EH (cell line): ENCODE data around the gene PRKG1.
A peak's percentile ranks its signal among the peaks of the same experiment; 100 is the strongest.

Experiments used
- DNase-seq: peaks from one replicate; pipeline ENCODE4 v3.0.0-alpha.2; 2015; ENCODE audit warnings: low read depth

The PRKG1 gene

GRCh38 chr10:51599647-51600046 lies 525.4 kb downstream of the PRKG1 start:
- no peak for DNase-seq

DNA sequence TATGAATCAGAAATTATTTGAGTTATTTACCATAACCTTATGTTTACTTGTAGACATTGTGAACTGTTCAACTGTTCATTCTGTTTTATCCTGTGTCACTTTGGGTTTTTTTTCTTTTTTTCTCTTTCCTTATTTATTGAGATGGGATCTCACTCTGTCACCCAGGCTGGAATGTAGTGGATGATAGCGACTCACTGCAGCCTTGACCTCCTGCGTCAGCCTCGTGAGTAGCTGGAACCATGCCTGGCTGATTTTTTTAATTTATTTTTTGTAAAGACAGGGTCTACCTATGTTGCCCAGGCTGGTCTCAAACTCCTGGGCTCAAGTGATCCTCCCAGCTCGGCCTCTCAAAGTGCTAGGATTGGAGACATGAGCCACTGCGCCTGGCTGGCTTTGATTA lies 528.0 kb downstream of the PRKG1 start:
- peak; percentile 51 for DNase-seq

GRCh38 chr10:51604579-51604978 lies 530.3 kb downstream of the PRKG1 start:
- no peak for DNase-seq

DNA sequence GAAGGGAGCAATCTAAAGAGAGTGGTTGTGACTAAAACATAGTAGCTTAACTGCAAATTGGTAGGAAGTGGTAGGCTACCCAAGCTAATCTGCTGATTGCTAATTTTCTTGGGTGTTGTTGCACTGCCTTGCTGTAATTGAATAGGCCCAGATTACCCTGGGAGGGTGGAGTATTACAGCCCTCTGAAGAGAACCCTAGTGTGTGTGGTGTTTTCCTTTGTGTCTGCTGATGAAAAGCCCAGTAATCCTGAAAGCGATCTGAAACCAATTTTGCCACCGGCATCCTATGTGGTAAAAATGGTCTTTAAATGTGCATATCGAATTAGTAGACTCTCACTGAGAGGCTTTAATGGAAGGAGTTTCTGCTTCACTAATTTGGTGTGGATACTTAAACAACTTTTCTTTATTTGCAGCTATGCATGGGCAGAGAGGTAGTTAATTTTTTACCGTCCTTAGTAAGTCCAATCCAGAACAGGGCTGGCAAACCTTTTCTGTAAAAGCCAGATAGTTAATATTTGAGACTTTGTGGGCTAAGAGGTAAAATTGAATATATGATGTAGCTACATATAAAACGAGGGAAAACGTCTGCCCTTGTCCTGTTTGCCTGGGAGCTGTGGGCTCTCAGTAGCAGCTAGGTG lies 532.7 kb downstream of the PRKG1 start:
- no peak for DNase-seq

- DNase-seq = no peak
Measured at GRCh38 chr10:51607463-51607835, 533.2 kb downstream of the PRKG1 start.

GRCh38 chr10:51608211-51608610 lies 533.9 kb downstream of the PRKG1 start:
- DNase-seq = no peak

DNA sequence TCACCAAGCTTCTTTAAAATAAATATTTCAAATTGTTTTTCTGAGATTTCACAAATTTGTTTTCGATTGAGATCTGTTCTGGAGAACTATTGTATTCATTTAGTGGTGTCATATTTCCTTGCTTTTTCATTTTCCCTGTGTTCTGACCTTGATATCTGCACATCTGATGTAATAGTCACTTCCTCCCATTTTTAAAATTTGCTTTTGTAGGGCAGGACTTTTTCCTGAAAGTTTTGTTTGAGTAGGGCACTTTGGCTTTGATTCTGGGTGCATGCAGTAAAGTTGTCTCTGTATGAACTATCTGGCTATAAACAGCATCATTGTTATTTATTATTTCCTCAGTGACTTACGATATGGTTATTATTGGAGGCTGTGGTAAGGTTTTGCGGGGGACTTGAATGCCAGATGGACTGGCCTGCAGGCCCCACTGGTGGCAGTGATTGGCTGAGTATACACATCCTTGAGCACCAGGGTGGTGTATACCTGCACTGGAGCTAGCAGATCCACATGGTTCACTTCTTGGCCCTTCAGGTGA lies 541.5 kb downstream of the PRKG1 start:
- DNase-seq = no peak

- no peak for DNase-seq
Measured at GRCh38 chr10:51617576-51618235, 543.4 kb downstream of the PRKG1 start.

DNA sequence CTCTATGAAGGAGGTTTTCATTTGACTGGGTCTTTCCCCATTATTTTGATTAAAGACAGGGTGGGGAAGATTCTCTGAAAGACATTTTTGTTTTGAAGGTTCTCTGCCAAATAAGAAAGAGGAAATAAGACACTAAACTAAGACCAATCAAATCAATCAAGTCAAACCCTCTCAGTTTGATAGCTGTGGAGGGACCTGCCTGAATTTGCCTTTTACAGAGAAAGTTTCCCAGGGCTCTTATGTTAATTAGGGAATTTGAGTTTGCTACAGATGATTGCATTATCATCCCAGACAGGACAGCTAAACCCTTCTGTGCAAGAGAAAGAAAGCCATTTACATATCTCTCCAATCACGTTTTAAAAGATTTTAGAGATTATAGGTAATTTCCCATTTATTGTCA lies 545.1 kb downstream of the PRKG1 start:
- no peak for DNase-seq

GRCh38 chr10:51620131-51620530 lies 545.8 kb downstream of the PRKG1 start:
- DNase-seq = no peak

DNA sequence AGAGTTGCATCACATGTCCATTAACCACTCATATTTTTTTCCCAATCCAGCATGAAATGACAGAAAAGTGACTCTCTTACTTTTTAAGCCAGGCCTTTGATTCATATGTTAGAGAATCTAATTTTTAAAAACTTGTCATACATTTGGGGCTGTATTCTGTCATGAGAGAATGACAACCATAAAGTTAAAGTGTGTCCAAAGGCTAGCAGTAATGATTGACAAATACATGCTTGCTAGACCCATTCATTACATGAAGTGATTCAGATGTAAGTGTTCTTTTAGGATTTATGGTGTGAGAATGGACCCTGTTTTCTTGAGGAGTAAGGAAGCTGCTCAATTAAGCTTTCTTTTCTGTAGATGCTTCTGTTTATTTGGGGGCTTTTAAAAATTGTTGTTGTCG lies 549.7 kb downstream of the PRKG1 start:
- DNase-seq = no peak

- no peak for DNase-seq
Measured at GRCh38 chr10:51629934-51630639, 555.8 kb downstream of the PRKG1 start.

DNA sequence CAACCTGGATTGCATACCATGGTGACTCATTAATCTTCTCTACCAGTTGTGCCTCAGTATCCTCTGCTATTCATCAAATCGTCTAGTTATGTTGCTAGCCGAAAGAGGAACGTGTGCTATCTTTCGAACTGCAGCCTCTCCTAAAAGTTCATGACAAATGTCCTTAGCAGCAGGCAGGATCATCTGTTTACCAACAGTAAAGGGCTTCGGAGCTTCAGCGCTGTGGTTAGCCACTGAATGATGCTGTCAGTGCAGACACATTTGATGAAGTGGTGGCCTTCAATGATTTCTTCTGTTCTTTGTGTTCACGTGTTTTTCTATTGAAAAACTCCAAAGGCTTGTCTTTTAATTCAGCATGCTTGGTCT lies 556.3 kb downstream of the PRKG1 start:
- no peak for DNase-seq

DNA sequence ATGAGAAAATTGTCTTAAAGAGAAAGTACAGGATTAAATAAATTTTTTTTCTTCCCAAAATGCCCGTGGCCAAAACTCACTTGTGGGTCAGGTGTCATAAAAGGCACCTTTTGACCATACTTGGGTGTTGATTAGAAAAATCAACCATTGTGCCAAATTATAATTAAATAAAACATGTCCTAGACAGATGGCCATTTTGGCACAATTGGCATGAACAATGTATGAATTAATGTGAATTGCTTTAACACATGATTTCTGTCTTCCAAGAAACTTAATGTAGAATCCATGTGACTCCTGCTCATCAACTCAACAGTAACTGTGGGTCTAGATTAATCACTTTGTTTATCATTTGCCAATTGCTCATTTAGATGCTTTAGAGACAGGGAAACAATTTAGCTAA lies 561.1 kb downstream of the PRKG1 start:
- no peak for DNase-seq

DNA sequence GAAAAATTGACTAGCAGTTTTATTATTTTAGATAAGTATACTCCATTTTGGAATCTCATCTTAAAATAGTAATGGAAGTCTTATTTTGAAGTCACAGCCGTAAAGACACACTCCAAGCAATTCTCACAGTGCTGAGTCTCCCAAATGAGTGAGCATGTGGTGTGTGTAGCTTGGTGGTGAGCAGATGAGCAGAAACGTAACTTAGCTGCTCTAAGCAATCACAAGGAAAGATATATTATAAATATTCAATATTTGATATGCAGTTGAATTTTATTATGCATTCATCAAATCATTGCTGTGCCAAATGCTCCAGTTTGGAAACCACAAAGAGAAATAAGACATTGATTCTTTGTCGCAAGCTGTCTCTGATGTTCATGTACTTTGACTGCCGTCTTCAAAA lies 563.9 kb downstream of the PRKG1 start:
- no peak for DNase-seq

DNA sequence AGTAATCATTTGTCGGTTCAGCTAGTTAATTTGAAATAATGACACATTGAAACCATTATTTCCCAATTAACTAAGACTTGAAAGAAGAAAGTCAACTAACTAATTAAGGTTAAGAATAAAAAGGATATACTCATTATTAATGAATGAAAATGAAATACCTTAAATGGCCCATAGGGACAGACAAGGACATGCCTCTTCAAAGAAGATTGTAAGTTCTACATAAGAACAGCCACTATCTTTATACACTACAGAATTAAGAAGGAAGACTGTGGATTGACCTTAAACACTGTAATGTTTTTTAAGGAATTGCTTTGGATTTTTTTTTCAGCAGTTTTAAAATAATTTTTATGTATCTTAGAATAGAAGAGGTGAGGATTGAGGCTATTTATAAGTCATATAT lies 564.5 kb downstream of the PRKG1 start:
- DNase-seq = no peak

DNA sequence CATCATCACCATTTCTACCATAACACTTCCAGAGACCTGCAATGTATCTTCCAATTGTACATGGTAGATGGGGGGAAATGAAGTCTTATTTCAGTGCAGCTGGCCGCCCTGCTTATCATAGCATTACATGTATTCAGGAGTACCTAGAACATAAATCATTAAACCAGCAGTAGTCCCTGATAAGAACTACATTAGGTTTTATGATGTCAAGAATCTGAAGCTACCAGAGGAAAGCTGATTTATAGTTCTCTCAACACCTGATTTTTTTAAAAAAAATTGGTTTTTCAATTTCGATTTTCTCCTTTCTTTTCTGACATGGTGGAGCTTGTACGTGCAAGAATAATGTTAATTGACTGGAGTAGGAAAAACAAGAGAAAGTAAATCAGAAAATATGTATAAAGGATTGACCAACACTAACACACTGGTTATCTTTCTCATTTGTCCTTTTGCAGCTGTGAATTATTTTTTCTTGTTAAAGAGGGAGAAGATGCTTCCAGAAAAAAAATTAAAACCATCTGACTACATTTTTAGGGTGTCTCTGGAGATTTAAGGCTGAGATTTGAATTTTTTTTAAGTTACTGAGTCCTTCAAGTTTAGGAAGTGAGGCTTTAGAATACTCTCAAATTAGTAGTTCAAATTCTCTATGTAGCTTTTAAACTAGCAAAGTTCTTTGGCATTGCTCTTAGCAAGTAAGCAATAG lies 566.0 kb downstream of the PRKG1 start:
- DNase-seq = no peak

DNA sequence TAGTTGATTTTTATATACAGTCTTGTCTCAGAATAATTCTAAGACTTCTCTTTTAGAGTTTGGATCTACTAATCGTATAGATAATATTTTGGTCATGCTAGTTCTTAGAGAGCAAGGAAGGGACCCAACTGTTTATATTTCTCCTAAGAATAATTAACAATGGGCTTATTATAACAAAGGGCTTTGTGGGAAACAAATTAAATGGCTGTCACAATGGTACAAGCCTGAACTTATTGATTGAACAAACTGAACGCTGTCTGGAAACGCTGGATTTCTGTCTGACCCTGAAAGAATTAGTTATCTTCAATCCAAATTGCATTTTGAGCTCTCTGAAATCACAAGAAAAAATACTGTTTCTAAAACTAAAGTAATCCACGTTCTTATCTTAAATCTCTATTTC lies 568.3 kb downstream of the PRKG1 start:
- no peak for DNase-seq

GRCh38 chr10:51643734-51644133 lies 569.4 kb downstream of the PRKG1 start:
- DNase-seq = no peak

GRCh38 chr10:51649064-51649463 lies 574.8 kb downstream of the PRKG1 start:
- peak; percentile 20 for DNase-seq

GRCh38 chr10:51651063-51651462 lies 576.8 kb downstream of the PRKG1 start:
- peak; percentile 14 for DNase-seq

- peak; percentile 22 for DNase-seq
Measured at GRCh38 chr10:51653025-51653424, 578.7 kb downstream of the PRKG1 start.

DNA sequence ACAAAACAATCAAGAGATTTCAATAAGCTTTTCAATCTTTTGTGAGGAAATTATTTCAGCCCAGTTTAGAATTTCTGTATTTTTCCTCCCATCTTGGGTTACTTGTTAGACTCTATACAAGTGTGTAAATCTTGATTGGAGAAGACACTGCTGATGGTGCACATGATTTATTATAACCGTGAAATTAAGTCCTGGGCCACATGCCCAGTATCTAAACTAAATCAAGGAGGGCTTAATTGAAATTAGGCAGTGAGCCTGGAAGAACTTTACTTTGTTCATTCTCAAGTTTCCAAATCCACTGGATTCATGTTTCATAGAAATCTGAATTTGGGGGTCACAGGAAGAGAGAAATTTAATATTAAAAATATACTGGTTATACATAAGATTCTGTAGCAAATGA lies 580.6 kb downstream of the PRKG1 start:
- DNase-seq = no peak
